Right lung (tissue), 5 donors: ENCODE results near the gene NHP2. TPM values are rescaled to one million over a fixed set of nuclear protein-coding genes. Genes with fewer than 3 reads are reported as not detected.
A peak's percentile ranks its signal among the peaks of the same experiment; 100 is the strongest.

Source experiments
- DNase-seq, 2 donors: peaks; one replicate each; pipeline ENCODE4 v3.0.0-alpha.2; 2013
- polyA plus RNA-seq, 5 donors: library from polyadenylated mRNA; unstranded; fragments of 120-200 nt; gene quantifications; one replicate each; pipeline versions ENCODE4 v1.2.1 to v1.2.3, GENCODE V29; 2013; ENCODE audit warnings: inconsistent platforms in 1 of 5, low replicate concordance in 1 of 5; ENCODE audit not compliant: insufficient read length in 5 of 5, insufficient read depth in 1 of 5

The NHP2 gene
- polyA plus RNA-seq, 5 donors = 79.2 to 138 (median 85.2) TPM

DNA sequence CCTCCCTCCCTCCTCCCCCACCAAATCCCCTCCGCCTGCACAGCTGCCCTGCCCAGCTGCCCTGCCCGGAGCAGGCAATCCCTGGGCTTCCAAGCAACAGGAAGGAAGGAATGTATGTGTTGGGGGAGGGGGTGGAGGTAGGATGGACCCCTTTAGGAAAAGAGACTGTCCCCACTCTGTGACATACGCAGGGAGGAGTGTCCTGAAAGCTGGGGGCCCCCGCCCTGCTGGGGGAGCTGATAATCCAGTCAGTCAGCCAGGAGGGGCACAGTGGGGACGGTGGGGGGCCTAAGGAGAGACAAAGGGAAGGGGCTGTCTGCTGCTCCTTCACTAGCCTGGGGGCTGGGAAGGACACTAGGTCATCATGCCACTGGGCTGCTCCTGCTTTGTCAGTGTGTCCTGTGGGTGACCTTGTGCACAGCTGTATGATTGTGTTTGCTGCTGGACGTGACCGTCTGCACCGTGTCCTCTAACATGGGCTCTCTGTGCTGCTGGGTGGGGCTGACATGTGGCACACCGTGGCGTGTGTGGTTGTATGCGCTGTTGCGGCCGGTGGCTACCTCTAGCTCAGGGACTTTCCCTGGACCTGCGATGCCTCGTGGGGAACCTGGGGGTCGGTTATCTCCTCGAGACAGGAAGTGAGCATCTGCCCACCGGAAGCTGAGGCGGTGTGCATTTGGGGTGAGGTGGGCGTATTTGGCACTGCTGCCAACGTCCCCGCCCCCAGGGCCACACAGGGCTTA lies 37.4 kb downstream of the NHP2 start:
- DNase-seq = no peak

DNA sequence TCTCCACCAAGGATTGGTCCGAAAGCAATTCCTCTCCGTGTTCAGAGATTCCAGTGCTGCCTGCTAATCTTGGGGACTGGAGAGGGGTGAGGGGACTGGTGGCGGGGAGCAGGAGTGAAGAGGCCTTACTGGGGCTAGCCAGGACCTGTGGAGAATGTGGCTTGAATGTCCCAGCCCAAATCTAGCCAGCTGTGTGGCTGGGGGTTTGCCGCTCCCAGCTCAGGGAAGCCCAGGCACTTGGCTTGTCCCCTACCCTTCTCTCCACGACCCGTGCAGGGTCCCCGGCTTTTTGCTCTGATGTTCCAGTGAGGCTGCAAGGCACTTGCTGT lies 37.9 kb downstream of the NHP2 start:
- DNase-seq = no peak

DNA sequence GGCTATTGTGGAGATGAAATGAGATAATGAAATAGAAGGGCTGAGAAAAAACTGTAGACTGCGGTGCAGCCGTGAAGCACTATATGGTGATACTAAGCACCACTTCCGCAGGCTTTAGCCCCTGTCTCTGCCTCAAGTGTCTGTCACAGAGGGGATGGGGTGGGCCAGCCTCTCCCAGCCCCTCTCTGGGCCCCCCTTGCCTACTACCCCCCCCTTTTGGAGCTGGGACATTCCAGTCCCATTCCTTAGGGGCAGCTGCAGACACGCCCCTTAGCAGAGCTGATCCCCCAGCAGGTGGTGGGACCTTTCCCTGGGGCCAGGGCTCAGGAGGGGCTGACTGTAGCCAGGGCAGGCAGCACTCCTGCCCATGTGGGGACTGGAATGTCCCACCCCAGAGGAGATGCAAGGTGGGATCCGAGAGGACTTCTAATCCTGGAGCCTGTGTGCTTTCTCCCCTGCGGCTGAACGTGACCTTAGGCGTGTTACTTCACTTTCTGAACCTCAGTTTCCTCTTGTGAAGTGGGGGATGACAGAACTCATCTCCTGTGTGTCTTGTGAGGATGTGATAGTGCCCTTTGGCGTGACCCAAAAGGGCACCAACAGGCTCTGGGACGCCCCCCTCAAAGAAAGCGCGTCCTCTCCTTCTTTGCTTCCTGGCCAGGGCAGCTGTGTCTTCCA lies 38.4 kb downstream of the NHP2 start:
- no peak for DNase-seq

DNA sequence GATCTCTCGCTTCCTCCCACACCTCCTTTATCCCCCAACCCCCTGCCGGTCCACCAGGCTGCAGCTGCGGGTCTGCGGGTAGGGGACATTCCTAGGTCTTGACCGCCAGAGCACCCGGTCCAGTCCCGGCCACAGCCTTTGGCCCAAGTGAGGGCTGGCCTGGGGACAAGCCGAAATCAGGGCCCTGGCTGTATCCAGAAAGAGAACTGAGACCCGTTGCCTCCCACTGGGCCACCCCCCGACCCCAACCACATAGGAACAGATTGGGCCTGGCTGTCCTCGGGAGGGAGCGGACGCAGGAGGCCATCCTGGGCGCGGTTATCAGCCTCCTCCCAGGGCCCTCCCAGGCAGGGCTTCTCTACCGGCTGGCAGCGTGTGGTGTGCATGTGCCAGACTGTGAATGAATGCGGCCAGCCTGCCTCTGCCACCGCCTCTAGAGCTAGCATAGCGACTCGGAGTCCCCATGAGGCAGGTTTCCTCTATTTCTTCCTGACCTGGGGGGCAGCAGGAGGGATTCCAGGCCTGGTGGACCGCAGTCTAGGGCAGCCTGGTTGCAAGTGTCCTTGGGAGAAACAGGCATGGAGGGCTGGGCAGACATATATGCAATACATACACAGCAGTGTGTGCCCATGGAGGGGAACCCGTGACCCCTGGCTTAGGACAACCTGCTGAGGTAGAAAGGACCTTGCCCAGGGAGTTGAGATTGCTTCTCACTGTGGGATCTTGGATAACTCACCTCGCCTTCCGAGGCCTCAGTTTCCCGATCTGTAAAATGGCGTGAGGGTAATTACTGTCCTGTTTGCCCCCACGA lies 39.2 kb downstream of the NHP2 start:
- DNase-seq = no peak

DNA sequence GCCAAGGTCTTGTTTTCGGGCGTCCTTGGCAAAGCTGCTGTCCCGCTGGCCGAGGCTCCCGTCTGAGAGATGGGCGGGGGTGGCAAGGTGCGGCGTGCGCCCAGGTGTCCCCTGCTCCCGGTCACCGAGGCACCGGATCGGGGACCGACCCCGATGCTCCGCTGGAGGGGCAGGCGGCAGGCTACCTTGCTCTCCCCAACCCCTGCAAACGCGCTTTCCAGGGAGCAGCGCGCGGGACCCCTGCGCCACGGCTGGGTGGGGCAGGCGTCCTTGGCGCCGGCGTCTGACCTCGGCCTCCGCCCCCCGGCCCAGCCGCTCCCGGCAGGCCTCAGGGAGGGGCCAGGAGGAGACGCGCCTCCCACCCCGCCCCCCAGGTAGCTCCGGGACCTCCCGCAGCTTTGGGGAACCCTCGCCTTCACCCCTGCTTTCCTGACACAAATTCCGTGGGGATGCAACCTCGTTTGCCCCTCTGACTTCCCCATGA lies 39.8 kb downstream of the NHP2 start:
- no peak for DNase-seq

DNA sequence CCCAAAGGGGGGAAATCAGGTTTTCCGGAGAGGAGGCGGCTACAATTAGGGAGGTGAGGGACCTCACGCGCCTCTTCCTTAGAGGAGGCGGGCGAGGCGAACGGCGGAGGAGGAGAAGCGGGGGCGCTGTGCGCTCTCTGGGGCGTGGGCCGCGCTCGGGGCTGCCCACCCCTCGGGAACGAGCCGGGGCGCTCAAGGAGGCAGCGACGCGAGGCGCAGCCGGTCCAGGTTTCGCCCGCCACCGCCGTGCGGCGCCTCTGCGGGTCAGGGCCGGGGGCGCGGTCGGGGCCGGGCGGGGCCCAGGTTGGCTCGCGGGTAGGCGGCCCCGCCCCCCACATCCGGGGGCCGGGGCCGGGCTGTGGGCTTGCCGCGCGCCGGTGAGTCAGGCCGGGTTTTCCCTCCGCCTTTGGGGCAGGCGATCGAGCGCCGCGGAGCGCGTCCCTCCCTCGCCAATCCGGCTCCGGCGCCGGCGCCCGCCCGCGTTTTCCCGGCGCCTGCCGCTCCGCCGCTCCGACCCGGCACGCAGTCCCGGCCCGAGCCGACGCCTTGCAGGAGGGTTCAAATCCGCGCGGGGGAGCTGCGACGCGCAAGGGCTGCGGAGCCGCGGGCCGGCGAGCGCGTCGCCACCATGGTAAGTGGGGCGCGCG lies 40.4 kb downstream of the NHP2 start, which contains the start of gene N4BP3:
TSS of gene N4BP3 (plus strand) at position 392 of the 647 bp plus-strand sequence. CDS start 6,052 bp downstream, outside the sequence.
- DNase-seq = peak in 1 of 2 donors; percentile 34

DNA sequence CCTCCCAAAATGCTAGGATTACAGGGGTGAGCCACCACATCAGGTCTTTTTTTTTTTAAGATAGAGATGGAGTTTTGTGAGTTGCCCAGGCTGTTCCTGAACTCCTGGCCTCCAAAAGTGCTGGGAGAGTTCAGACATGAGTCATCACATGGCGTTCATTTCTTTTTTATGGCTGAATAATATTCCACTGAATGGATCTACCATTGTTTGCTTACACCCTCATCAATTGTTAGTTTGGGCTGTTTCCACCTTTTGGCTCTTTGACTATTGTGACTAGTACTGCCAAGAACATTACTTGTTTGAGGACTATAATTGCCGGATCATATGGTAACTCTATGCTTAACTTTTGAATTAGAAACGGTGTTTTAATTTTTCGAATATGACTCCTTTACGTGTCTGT lies 41.1 kb downstream of the NHP2 start:
- no peak for DNase-seq

DNA sequence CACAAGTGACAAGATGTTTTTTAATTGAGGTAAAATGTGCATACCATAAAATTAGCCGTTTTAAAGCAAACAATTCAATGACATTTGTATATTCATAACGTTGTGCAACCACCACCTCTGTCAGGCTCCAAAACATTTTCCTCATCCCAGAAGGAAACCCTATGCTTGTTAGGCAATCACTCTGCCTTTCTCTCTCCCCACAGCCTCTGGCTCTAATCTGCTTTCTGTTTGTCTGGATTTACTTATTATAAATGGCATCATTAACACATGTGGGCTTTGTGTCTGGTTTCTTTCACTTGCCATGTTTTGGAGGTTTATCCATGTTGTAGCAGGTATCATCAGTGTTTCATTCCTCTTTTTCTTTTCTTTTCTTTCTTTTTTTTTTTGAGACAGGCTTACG lies 41.8 kb downstream of the NHP2 start:
- no peak for DNase-seq

DNA sequence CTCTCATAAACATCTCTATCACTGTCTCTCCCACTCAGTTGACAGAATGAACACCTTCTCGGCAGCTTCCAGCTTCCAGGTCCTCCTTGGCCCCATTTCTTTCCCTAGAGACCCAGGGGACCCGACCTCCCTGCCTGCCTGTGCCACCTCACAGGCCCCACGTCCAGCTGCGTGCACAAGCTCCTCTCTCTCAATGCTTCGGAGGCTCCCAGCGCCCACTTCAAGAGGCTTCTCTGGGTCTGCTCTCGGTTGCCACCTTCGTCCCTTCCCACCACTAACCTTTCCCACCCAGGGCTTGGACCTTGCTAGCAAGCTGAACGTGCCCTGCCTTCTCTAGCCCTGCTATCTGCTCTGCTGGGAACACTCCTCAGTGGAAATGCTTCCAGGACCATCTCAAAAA lies 43.2 kb downstream of the NHP2 start:
- no peak for DNase-seq

DNA sequence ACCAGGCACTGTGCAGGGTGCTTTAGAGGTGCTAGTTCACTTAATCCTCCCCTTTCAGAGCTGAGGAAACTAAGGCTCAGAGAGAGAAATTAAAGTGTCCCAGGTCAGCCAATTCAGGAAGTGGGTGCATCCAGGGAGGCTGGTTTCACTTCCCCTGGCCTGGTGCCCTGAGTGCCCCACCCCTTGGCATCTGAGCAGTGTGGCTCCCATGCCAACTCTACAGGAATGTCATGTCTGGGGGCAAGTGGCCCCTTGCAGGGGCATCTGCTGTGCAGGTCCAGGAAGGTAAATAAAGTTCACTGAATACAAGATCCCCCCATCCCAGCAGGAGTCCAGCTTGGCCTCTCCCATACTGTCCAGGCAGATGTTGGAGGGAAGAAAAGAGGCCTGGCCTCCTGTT lies 44.7 kb downstream of the NHP2 start:
- no peak for DNase-seq

GRCh38 chr5:178108446-178108845 lies 45.2 kb downstream of the NHP2 start:
- DNase-seq = no peak

DNA sequence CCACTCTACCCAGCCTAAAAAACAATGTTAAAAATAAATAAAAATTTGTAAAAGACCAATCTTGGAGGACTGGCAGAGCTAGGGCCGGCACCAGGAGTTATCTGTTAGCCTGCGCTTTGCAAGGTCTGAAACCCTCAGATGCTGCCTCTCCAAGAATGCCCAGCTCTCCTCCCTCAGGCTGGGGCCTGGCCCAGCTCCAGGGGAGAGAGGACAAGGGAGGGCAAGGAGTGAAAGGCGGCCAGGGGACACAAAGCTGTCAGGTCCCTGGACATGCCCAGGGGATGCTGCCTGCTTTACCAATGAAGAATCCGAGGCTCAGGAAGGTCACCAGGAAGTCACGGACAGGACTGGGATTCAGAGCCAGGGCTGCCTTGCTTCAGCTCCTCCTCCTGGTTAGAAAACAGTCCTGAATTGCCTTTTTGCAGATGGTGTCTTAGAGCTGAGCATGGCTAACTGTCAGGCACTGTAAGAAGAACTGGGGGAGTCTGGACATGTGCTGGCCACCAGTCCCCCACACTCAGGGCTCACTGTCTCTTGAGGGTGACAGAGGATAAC lies 45.9 kb downstream of the NHP2 start:
- DNase-seq = no peak

GRCh38 chr5:178106556-178107239 lies 47.0 kb downstream of the NHP2 start:
- no peak for DNase-seq

DNA sequence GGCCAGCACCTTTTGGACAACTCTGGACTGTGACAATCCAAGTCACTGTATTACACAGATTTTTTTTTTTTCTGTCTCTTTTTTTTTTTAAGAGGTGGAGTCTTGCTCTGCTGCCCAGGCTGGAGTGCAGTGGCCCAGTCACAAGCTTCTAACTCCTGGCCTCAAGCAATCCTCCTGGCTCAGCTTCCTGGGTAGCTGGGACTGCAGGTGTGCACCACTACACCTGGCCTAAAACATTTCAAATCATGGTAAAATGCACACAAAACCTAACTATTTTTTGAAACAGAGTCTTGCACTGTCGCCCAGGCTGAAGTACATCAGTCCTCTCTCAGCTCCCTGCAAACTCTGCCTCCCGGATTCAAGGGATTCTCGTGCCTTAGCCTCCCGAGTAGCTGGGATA lies 47.6 kb downstream of the NHP2 start:
- no peak for DNase-seq

GRCh38 chr5:178104492-178104891 lies 49.2 kb downstream of the NHP2 start:
- no peak for DNase-seq

DNA sequence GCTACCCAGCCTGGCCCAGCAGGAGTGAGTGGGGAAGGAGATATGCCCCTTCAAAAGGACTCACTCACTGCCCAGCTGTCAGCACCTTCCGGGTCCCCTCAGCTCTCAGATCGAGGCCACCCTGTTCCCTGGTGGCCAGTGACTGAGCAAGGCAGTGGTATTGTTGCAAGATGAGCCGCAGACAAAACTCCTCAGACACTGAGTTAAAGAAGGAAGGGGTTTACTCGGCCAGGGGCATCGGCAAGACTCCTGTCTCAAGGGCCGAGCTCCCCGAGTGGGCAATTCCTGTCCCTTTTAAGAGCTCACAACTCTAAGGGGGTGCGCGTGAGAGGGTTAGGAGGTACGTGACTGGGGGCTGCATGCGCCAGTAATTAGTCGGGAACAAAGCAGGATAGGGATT lies 50.1 kb downstream of the NHP2 start:
- DNase-seq = no peak

Other genes with a start within 250 kb of the NHP2 start
- gene PROP1, start 157.6 kb downstream of the NHP2 start, polyA plus RNA-seq = not detected
- gene N4BP3, start 40.4 kb downstream of the NHP2 start, polyA plus RNA-seq = 10 to 100 TPM in 4 of 5 donors, 1 to 10 TPM in 1; 9.5 to 19.4 (median 15.9) TPM
- gene RMND5B, start 22.9 kb downstream of the NHP2 start, polyA plus RNA-seq = 10 to 100 TPM; 23.9 to 33.9 (median 27.7) TPM
- gene GMCL2, start 33.5 kb upstream of the NHP2 start, polyA plus RNA-seq = not detected
- 100 to 1,000 TPM; 113 to 157 (median 127) TPM for gene HNRNPAB, start 50.6 kb upstream of the NHP2 start, polyA plus RNA-seq
- 100 to 1,000 TPM; 109 to 149 (median 125) TPM for gene PHYKPL, start 78.9 kb upstream of the NHP2 start, polyA plus RNA-seq